GM21515 (cell line): Measurements from ENCODE around the gene TMEM30A.
A peak's percentile ranks its signal among the peaks of the same experiment; 100 is the strongest.

ENCODE experiments used
- ATAC-seq: cut with Tn5 transposase; IDR thresholded peaks from one replicate; pipeline ENCODE4 v1.9.1; 2021; ENCODE audit not compliant: unreplicated experiment

TMEM30A gene

DNA sequence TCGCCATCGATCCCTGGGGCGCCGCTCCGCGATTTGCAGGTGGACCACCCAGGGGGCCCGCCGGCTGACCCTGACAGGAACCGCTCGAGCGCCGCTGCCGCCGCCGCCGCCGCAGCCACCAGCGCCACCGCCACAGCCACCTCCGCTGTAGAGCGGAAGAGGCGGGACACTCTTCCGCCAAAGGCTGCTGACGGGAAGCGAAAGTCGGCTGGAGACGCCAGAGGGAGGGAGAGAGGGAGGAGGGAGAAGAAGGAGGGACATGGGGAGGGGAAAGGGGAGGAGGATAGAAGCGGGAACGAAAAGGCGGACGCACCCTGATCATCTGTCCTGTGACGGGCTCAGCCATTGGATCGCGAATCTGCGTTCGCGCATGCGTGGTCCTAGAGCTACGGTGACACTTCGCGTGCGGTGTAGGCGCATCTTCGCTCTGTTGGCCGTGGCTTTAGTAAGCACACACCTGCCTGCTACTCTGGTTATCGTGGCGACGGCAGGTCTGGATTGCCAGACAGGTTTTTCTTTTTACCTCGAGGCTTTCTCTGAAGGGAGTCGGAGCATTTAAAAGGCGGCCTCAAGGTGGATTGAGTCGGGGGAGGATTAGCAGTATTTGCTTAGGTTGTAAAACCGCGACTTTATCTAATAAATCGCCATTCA lies at the start of gene TMEM30A:
TMEM30A (minus strand) TSS at position 161 of the 651 bp plus-strand sequence; CDS start at position 7, 154 bp downstream.
- peak; percentile 86 for ATAC-seq

DNA sequence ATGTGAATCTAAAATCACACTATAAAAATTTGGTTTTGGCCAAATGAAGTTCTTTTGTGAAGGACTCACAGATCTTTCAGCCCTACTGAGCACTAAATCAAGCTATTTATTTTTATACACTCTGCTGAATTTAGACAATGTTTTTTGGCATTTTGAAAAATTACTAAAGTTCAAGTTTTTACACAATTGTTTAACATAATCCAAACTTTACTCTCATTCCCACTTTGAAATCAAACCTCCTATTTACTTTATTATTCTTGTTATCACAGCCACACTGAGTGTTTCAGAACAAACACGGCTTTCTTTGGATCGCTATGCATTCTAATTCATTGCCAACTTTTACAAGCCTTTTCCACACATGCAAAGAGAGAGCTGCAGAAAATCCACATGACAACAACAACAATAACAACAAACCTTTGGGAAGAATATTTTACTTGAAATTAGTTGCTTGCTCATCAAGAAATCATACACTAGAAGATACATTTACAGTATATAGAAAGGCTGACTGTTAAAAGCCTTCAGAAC lies 49.1 kb upstream of the TMEM30A start:
- no peak for ATAC-seq

DNA sequence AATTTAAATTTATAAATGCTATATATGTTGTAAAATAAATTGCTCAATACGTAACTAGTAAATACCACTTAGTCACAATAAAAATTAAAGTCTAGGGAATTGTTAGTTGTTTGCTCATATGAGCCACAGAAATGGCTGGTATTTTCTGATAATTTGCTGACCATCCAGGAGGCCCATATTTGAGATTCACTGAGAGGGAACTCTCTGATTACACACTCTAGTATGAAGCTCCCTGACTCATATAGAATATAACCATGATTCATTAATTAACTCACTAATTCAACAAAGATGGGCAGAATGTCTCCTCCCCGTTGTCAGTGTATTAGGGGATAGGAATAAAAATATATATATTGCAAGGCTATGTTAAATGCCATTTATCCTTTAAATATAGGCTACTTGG lies 46.6 kb upstream of the TMEM30A start:
- ATAC-seq: no peak

DNA sequence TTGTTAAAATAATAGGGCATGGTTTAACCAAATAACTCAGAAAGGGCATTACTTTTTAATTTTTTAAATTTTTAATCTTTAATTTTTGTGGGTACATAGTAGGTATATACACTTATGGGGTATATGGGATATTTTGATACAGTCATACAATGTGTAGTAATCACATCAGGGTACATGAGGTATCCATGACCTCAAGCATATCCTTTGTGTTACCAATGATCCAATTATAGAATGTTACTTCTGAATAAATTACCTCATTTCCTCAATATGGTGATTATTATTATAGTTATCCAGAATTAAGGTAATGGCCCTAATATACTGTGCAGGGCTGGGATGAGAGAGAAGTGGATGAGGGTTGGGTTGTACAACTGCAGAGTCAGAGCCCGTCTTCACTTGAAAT lies 45.1 kb upstream of the TMEM30A start:
- no peak for ATAC-seq

DNA sequence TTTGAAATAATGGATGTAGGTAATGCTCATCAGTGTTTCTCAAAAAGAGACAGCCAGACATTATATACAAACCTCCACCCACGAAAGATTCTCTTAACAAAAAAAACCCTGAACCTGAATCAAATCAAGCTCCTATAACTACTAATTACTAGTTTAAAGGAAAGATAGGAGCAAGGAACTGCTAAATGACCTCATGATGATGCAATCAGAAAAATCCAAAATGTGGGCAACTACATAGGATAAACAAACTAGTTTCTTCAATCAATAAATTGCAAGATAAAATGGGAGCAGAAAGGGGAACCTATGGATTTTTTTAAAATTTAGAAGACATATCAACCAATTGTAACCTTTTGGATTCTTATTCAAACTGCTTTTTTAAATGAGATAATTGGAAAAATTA lies 43.2 kb upstream of the TMEM30A start:
- no peak for ATAC-seq

DNA sequence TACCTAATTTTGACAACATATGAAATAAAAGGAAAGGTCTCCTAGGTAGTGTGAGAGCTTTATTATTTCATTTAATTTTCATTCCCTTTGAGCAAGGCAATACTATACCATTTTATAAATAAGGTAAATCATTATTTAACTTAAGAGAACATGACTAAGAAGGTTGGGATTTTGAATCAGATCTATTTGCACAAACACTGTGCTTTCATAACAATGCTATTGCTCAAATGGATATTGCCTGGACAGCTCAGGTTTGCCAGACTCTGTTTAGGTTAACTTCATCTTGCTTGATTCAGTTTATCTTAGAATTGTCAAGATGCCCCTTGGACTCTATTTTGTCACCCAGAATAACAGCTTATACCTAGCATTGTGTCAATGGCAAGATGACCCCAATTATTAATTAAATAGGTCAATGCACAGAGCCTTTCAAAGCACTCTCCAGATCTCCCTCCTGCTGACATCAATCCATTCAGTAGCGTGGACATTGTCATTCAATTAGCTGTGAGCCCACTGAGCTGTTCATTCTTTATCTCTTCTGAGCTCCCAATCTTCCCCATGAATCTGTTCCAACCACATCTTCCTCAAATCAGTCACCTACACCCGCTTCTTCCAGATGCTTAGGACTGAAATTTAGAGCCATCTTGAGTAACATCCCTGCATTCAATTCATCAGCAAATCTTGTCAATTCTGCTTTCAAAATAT lies 42.1 kb upstream of the TMEM30A start:
- ATAC-seq: no peak

DNA sequence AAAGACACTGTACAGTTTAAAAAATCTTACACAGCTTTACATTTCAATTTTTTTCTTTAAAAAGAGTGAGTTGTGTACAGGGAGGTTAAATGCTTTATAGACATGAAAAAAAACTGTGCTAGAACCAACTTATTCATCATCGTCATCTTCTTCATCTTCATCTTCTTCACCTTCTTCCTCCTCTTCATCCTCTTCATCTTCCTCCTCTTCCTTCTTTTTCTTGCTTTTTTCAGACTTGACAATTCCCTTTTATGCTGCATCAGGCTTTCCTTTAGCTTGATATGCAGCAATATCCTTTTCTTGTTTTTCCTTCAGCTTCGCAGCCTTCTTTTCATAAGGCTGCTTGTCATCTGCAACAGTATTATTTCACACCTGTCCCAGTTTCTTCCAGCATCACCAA lies 34.3 kb upstream of the TMEM30A start:
- no peak for ATAC-seq

DNA sequence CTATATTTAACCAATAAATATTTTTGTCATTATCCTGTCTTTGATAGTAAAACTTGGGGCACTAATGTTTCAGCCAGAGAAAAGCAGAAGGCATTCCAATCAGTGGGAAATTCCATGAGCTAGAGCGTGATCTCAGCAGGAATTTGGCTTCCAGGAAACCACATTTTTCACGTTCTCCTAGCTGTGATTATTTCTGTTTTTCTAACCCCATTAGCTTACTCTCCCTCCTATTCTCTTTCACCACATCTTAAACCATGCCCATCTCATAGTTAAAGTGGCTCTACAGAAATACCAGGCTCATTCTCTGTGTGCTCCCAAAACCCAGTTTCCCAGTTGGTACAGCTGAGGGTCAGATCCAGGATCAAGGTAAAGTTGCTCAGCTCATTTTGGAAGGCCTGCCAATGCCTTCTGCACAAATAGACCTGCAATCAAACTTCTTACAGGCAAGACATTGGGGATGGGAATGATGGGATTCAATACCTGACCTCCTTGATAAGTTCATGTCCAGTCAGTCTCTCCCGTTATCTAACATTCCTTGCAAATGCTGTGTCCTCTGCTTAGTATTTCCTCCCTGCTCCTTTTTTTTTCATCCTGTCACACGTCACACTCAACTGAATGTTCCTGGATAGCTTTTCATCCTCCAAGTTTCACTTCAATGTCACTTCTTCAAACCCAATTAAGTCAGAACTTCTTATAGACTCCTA lies 33.1 kb upstream of the TMEM30A start:
- no peak for ATAC-seq

DNA sequence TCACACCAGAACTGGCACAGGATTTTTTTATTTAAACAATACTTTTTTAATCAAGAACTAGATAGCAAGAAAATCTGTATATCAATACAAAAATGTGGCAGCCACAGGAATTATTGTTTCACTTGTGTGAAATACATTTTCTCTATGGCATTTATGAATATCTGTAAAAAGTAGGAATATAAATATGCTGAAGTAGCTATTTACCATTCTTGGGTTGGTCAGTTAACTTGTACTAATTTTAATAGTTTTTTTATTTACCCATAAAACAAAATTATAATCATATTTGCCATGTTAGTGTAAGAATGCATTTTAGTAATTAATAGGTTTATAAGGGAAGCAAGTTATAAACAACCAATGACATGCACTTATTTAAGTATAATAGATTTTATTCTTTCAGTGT lies 31.4 kb upstream of the TMEM30A start:
- no peak for ATAC-seq

DNA sequence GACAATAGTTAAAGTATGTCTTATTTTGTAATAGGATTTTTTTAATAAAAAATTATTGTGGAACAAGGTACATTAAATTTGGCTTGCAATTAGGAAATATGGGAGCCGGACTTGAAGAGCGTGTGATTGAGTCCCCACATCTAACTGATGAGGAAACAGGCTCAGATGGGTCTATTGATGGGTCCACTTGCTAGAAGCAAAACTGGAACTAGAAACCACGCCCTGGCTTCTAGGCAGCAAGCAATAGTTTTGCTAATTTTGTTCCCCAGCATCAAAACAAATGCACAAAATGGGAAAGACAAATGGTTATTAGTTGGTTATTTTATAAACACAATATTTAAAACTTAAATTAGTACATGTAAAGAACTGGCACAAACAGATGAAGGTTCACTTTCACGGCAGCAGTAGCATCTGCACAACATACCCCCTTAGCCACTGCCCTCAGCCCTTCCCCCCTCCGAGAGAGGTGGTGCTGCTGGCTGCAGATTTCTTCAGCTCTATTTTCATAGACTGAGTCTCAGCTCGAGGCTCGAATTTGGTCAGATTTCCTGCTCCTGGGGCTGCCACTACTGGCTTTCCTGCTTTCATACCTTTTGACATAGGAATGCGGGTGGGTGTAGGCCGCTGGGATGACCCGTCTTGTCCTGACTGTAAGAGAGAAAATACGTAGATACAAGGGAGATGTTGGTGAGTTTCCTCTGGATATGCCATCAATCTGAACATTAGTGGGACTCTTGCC lies 23.8 kb upstream of the TMEM30A start:
- no peak for ATAC-seq

DNA sequence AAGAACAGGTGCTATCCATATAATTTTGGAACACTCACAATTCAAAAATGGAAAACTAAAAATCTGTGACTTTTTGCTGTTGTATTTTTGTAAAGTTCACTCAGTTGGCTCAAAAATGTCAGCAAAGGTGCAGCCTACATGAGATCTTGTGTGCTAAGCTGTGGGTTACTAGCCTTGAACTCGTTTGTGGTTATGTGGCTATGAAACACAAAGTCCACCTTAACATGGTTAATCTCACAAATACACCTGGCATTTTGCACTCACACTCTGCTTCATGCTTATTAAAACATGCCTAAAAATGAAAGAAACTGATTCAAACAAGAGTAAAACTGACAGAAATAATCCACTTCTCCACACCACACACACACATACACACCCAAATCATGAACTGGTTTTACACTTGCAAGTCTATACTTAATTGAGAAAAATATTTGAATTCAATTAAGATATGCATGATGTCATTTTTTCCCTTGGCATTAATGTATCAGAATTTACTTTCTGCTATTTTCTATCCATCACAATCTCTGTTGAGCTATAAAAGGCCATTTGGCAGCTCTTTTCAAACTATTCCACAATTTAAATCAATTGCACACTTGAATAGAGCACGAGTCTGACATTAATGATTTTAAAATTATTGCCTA lies 22.9 kb upstream of the TMEM30A start:
- ATAC-seq: no peak

DNA sequence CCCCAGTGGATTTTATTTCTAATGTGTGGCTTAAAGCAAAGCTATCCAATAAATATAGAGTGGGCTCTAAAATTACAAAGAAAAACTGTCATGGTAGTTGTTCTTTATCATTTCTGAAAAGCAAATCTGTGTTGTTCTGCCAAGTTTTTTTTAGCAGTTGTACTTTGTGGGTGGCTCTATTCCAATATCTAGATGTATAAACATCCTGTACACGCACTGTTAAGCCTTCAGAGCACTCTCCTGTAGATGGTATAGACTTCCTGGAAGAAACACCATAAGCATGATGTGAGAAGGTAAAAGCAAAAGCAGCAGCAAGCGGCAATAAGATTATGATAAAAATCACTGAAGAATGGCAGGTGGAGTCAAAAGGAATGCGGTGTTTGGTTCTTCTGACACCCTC lies 21.5 kb upstream of the TMEM30A start:
- no peak for ATAC-seq

DNA sequence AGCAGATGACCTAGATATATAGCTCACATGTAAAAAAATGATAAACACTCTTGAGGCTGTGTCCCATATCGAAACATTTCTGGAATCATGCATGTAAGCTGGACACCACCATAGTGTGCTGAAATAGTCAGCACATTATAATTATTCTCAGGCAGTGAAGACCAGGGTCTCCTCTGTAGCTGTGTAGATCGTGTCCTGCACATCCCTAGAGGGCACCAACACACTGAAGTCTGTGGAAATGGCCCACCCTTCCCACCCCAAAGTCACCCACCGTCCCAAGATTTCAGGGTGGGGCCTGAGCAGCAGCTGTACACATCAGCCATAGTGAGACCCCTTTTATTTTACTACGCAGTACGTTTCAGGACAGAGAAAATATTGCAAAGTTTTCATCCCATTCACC lies 21.0 kb upstream of the TMEM30A start:
- no peak for ATAC-seq

DNA sequence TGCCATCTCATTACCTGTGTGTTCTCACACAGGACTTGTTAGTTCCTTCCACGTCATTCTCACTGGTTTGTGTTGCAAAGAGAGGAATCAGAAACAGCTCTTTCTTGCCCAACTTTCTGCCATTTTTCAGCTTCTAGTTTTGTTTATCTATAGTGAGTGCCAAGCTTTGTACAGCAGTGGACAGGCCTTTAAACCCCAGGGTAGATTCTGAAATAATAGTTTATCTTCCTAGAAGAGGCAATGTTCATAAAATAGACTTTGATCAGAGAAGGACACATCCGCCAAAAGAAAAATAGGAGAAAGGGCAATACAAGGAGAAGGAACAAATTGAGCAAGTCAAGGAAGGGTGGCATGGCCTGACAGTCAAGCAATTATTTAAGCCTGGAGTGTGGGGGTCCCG lies 17.7 kb upstream of the TMEM30A start:
- no peak for ATAC-seq

DNA sequence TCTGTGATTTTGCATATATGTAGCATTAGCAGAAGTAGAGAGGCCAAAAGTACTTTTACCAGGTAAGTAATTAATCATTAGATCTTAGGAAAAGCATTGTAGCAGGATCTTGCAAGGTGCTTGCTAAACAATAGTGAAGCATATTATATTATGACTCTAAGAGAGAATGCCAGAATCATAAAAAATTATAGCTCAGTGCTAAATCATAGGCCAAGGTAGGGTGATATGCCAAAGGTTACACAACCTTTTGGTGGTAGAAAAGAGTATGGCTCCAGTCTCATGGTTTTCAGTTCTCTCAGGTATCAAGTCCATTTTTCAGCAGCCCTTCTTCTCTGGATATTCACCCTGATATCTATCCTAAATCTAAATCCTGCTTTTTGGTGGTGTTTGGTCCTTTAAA lies 16.9 kb upstream of the TMEM30A start:
- ATAC-seq: no peak

DNA sequence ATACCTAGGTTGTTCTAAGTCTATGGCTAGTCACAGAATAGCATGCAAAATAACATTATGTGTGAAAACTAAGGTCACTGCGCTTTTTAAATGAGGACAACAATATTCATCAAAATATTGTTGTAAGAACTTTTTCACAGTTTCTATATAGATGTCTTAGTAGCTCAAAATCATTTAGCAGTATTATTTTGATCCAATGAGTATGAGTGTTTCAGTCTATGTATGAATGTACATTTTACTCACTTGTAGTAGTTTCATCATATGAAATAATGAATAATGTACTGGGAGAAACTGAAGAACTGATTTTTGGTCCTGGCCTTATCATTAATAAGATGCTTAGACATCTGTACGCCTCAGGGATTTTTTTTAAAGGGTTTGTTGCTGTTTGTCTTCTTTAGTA lies 16.5 kb upstream of the TMEM30A start:
- no peak for ATAC-seq

DNA sequence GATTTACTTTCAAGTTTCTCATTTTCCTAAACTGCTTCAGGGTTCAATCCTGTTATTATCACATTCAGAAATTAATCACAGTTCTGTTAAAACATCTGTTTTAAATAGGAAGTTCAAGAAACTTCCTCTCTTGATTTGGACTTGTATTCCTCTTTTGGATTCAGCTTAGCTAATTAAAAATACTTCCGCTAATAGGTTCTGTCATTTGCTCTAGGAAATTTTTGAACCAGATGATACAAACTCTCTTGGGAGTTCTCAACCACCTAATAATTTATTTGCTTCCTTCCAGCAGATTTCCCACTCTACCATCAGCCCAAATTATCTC lies 15.9 kb upstream of the TMEM30A start:
- no peak for ATAC-seq

DNA sequence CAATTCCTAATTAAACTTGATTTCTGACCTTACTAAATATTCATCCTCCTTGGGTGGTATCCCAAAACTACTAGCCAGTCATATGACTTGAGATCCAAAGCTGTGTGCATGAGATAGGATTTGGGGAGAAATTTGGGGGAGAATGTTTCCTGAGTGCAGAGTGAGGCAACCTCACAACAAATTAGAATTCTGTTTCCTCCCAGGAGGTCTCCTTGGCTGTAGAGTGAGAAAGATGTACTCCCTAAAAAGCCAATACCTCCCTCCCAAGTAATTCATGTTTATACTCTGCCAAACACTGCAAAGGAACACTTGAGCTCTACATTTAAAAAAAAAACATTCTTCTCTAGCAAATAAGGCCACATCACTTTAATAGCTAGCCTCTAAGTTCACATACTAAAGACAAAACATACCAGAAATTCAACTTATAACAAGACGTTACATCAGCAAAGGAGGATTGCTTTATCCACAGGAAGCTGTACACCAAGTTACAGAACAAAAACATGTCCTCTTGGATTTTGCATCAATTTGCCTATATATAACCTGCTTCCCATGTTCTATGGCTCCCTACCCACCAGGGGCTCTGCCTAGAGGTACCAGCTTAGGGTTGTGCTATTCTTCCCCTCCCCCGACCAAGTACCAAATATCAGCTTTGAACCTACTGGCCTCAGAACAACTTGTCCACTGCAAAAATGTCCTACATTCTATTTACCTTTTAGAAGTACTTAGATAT lies 15.4 kb upstream of the TMEM30A start:
- ATAC-seq: no peak

DNA sequence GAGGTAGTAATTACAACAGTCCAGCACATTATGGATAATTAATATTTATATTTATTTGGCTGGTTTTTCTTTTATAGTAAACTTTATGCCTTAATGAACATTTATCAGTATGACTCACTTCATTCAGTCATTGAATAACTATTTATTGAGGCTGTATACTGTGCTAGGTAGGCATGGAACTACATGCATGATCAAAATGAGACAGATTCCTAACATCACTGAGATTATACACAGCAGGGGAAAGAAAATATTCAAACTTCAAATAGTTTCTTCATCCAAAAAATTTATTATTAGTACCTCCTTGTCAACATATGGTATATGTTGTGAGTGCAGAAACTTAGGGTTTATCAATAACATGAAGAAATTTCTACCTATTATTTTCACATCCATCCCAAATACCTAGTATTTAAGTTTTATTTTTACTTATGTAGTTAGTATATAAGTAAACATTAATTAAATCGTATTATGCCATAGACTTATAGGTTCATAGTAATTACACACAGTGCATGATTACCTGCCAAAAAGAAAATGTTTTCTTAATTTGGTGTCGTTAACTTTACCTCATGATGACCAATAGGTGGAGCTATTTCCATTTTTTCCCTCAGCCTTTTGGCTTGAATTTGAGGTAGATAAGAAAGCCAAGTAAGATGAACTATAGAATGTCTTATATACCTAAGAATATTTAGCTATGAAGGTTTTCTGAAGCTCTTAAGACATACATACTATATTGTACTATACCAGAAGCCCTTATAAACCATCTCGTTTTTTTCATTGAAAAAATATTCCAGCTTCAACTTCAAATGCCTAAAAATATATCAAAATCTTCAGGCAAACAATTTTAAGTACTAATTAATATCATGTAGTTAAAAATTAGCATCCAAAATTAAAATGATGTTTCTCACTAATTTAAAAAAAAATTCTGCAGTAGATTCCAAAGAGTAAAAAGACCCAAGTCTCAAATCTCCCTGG lies 12.5 kb upstream of the TMEM30A start:
- ATAC-seq: peak; percentile 75
